WTC11 (cell line): ENCODE data around the gene CDC25A.

ENCODE experiments used
- FOXJ3 ChIP-seq: sonication (generic); formaldehyde crosslinking; IDR thresholded peaks from 2 replicates; pipeline ENCODE4 v1.9.0; 2021; ENCODE audit warnings: missing genetic modification reagents, mild to moderate bottlenecking, borderline replicate concordance
- TF ChIP-seq, protein P1 (sequence below): fragments of 200-600 bp; IDR thresholded peaks from 2 replicates; pipeline ENCODE4 v1.8.0; 2022; ENCODE audit warnings: antibody characterized with exemption

DNA sequence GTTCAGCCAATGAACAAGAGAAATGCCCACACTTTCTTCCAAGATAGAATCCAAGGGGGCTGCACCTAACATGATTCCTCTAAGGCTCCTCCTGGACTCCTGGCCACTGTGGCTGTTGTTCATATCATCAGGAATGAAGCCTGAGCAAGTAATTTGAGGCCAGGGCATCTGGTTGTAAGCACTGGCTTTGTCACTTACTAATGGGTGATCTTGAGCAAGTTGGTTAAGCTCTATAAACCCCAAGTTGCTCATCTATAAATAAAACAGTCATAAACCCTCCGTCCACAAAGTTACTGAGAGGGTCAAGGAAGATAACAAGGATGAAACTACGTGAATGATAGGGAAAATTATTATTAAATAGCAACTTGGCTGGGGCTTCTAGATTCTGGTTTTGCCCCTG lies 58.3 kb downstream of the CDC25A start:
- TF ChIP-seq FOXJ3 (CRISPR knock-in tag): no peak
- TF ChIP-seq, protein P1, sequence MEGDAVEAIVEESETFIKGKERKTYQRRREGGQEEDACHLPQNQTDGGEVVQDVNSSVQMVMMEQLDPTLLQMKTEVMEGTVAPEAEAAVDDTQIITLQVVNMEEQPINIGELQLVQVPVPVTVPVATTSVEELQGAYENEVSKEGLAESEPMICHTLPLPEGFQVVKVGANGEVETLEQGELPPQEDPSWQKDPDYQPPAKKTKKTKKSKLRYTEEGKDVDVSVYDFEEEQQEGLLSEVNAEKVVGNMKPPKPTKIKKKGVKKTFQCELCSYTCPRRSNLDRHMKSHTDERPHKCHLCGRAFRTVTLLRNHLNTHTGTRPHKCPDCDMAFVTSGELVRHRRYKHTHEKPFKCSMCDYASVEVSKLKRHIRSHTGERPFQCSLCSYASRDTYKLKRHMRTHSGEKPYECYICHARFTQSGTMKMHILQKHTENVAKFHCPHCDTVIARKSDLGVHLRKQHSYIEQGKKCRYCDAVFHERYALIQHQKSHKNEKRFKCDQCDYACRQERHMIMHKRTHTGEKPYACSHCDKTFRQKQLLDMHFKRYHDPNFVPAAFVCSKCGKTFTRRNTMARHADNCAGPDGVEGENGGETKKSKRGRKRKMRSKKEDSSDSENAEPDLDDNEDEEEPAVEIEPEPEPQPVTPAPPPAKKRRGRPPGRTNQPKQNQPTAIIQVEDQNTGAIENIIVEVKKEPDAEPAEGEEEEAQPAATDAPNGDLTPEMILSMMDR: no peak
